Transverse colon (tissue), 4 donors: ENCODE data around the gene C5AR1. TPM values are rescaled to one million over a fixed set of nuclear protein-coding genes. Genes with fewer than 3 reads are reported as not detected.
"Not testable (repeated sequence)": the region's sequence is repeated elsewhere in the genome, so short reads cannot be mapped to it uniquely, and the experiment has no call there.

Source experiments
- DNase-seq: peaks from one replicate; pipeline ENCODE4 v3.0.0-alpha.2; 2019
- H3K27ac ChIP-seq, 4 donors: fragments of 200-600 bp; sonication (generic); 2 replicates each; pipeline ENCODE4 v1.5.1; 2016 to 2018; ENCODE audit warnings: inconsistent platforms in 4 of 4
- H3K27me3 ChIP-seq: fragments of 200-600 bp; sonication (generic); 2 replicates; pipeline ENCODE4 v1.5.1; 2017; ENCODE audit warnings: inconsistent platforms
- H3K36me3 ChIP-seq, 4 donors: fragments of 200-600 bp; sonication (generic); 2 replicates each; pipeline ENCODE4 v1.5.1; 2017 to 2019; ENCODE audit warnings: inconsistent platforms in 4 of 4
- H3K4me1 ChIP-seq, 4 donors: fragments of 200-600 bp; sonication (generic); 2 replicates each; pipeline ENCODE4 v1.5.1; 2017 to 2020; ENCODE audit warnings: inconsistent platforms in 4 of 4
- H3K4me3 ChIP-seq, 4 donors: fragments of 200-600 bp; sonication (generic); 1 replicate in 1 of 4; 2 replicates in 3 of 4; pipeline versions ENCODE4 v1.5.1 to v1.6.1; 2017 to 2019; ENCODE audit warnings: inconsistent platforms in 4 of 4
- H3K9me3 ChIP-seq, 2 donors: fragments of 200-600 bp; sonication (generic); 2 replicates each; pipeline ENCODE4 v1.5.1; 2017 to 2019; ENCODE audit warnings: inconsistent platforms in 2 of 2
- CTCF ChIP-seq, 5 experiments: fragments of 200-600 bp in 3 of 5; fragments of 450-650 bp in 2 of 5; sonication (generic) in 3 of 5; IDR thresholded peaks; 1 replicate in 2 of 5; 2 replicates in 3 of 5; pipeline ENCODE4 v1.5.1; 2016 to 2017; ENCODE audit warnings: antibody characterized with exemption in 5 of 5, inconsistent platforms in 3 of 5, mild to moderate bottlenecking in 2 of 5, moderate library complexity in 1 of 5
- EP300 ChIP-seq: sonication (generic); formaldehyde crosslinking; IDR thresholded peaks from one replicate; pipeline ENCODE4 v1.6.1; 2017; ENCODE audit warnings: antibody characterized with exemption, low read depth
- POLR2A ChIP-seq: fragments of 450-650 bp; IDR thresholded peaks from one replicate; pipeline ENCODE4 v1.6.1; 2016; ENCODE audit warnings: antibody characterized with exemption, mild to moderate bottlenecking, moderate library complexity
- POLR2AphosphoS5 ChIP-seq, 3 donors: sonication (generic); formaldehyde crosslinking; IDR thresholded peaks; one replicate each; pipeline ENCODE4 v1.6.1; 2016; ENCODE audit warnings: antibody characterized with exemption in 3 of 3
- WGBS, 2 donors: methylation state at CpG; one replicate each; pipeline ENCODE4 v1.1.5; 2018; ENCODE audit warnings: low coverage in 1 of 2; 5-methylcytosine and 5-hydroxymethylcytosine counted together
- in situ Hi-C, 4 donors: fragments of 200-750 bp; cut with MboI; loops; one replicate each; pipeline versions ENCODE4 v1.15.0 to v1.15.1; 2017; ENCODE audit warnings: low sequenced_read_pairs in 3 of 4, low pct_ligation_motif_present in 1 of 4, low pct_unique_long_range_greater_than_20kb in 1 of 4
- intact Hi-C: fragments of 100-400 bp; cut with DNase I; formaldehyde crosslinking; loops from one replicate; pipeline ENCODE4 v1.15.1; 2023; ENCODE audit warnings: low total_unique reads
- total RNA-seq, 4 donors: library from RNA; depleted of rRNA; stranded (reverse); fragments of >200 nt; gene quantifications; one replicate each; pipeline ENCODE4 v1.1.0, GENCODE V29; 2016

Gene C5AR1
- total RNA-seq, 4 donors from 2014 or later = 0.60 to 9.0 (median 5.3) TPM

- 93 to 100% methylated on average over 1 to 4 of the region's 4 CpGs for WGBS, 2 donors
Observed at GRCh38 chr19:47341734-47342133, 32.1 kb downstream of the C5AR1 start.

GRCh38 chr19:47343194-47343802 is 33.6 kb downstream of the C5AR1 start:
- 88 to 92% methylated on average over 11 of the region's 11 CpGs for WGBS, 2 donors
- intact Hi-C loops = no loop called here

More at GRCh38 chr19:47341734-47342133, 32.1 kb downstream of the C5AR1 start:
- Histone ChIP-seq H3K27ac (no peak overlapping the region), H3K4me1 (no peaks in the 10 kb centered on the region), H3K27me3 (no peaks in the 10 kb centered on the region), H3K9me3 (no peaks in the 10 kb centered on the region), H3K36me3 (no peaks in the 10 kb centered on the region), H3K4me3 (no peak overlapping the region)
- intact Hi-C loops (no loop called here), in situ Hi-C loops (no loop called here)
- no peak for TF ChIP-seq EP300
- TF ChIP-seq CTCF (IDR thresholded peaks at IDR 0.05) = no peak
- no peak for TF ChIP-seq POLR2A
- TF ChIP-seq POLR2AphosphoS5 (IDR thresholded peaks at IDR 0.05) = no peak
- no peak for DNase-seq

GRCh38 chr19:47344425-47344824 is 34.8 kb downstream of the C5AR1 start:
- Histone ChIP-seq H3K4me3 (no peak overlapping the region), H3K4me1 (peaks cover 0 to 5% (median 2%) of the 10 kb centered on the region in 4 donors), H3K9me3 (no peaks in the 10 kb centered on the region), H3K27ac (no peak overlapping the region), H3K27me3 (no peaks in the 10 kb centered on the region), H3K36me3 (no peaks in the 10 kb centered on the region)
- TF ChIP-seq POLR2A = no peak
- TF ChIP-seq EP300 = no peak
- no peak for TF ChIP-seq POLR2AphosphoS5 (IDR thresholded peaks at IDR 0.05)
- TF ChIP-seq CTCF (IDR thresholded peaks at IDR 0.05) = no peak
- no peak for DNase-seq
- WGBS, 2 donors = 86% methylated on average over 1 of the region's 1 CpG; no CpG with 5 or more reads in 1 of the 2 donors
- intact Hi-C loops (no loop called here), in situ Hi-C loops (no loop called here)

More at GRCh38 chr19:47343194-47343802, 33.6 kb downstream of the C5AR1 start:
- no peak for DNase-seq
- Histone ChIP-seq H3K36me3 (no peaks in the 10 kb centered on the region), H3K4me1 (no peaks in the 10 kb centered on the region), H3K4me3 (no peak overlapping the region), H3K27ac (no peak overlapping the region), H3K27me3 (no peaks in the 10 kb centered on the region), H3K9me3 (no peaks in the 10 kb centered on the region)
- no peak for TF ChIP-seq POLR2AphosphoS5 (IDR thresholded peaks at IDR 0.05)
- no peak for TF ChIP-seq EP300
- TF ChIP-seq CTCF (IDR thresholded peaks at IDR 0.05) = no peak
- no peak for TF ChIP-seq POLR2A
- in situ Hi-C loops = no loop called here

GRCh38 chr19:47346024-47346423 is 36.4 kb downstream of the C5AR1 start:
- H3K27me3 ChIP-seq, H3K36me3 ChIP-seq, in situ Hi-C loops, intact Hi-C loops, H3K9me3 ChIP-seq, H3K4me3 ChIP-seq, H3K27ac ChIP-seq, DNase-seq: not testable (repeated sequence)
- 84% methylated on average over 6 of the region's 6 CpGs; no CpG with 5 or more reads in 1 of the 2 donors for WGBS, 2 donors
- H3K4me1 ChIP-seq = peaks cover 4 to 19% (median 10%) of the 10 kb centered on the region in 4 donors
